Fibroblast of the aortic adventitia (primary cell): ENCODE results near the gene PRDX2. TPM values are rescaled to one million over a fixed set of nuclear protein-coding genes. Genes with fewer than 3 reads are reported as not detected.

Experiments
- DNase-seq: peaks from one replicate; pipeline ENCODE4 v3.0.0-alpha.2; 2010; ENCODE audit warnings: low read depth
- H3K4me3 ChIP-seq: 2 replicates; pipeline ENCODE4 v1.5.1; 2011; ENCODE audit warnings: low read depth, mild to moderate bottlenecking, control low read depth, low read length, moderate library complexity
- CTCF ChIP-seq: IDR thresholded peaks from 2 replicates; pipeline ENCODE4 v1.5.1; 2011; ENCODE audit warnings: mild to moderate bottlenecking, low read length, control low read depth, inconsistent platforms; ENCODE audit not compliant: insufficient read depth
- total RNA-seq: library from RNA; depleted of rRNA; stranded (reverse); fragments of >200 nt; gene quantifications from 2 replicates; pipeline ENCODE4 v1.2.3, GENCODE V29; 2012; ENCODE audit warnings: low replicate concordance

PRDX2 gene
- total RNA-seq, 1 donor = 163 TPM

GRCh38 chr19:12834976-12835757, 33.6 kb upstream of the PRDX2 start:
- no peak for DNase-seq
- no peak for TF ChIP-seq CTCF
- H3K4me3 ChIP-seq = no peak overlapping the region

DNA sequence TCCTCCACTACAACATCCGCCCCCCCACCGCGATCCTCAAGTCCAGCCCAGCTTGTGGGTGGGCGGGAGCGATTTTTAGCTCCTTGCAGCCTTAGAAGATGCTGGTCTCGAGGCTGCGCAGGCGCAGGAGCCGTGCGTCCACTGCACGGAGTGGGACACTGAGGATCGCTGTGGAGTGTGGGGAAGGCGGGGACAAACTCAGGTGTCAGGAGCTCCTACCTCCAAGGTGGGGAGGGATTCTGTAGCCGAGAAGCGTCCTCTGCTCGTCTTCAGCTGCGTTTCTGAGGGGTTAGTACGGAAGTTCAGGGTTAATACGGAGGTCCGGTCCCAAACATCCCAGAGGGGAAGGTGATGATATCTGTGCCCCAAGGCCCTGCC, 33.0 kb upstream of the PRDX2 start, which contains the start of gene RTBDN:
Gene RTBDN, minus strand, starts transcription at position 14 of the 378 bp plus-strand sequence. CDS start 4,600 bp downstream, outside the sequence.
- no peak for DNase-seq
- no peak for TF ChIP-seq CTCF
- peak within 1 kb of the TSS; percentile 48 for H3K4me3 ChIP-seq

- DNase-seq = no peak
- peak overlapping the region; percentile 48 for H3K4me3 ChIP-seq
- TF ChIP-seq CTCF = no peak
Measured at GRCh38 chr19:12833738-12834565, 32.4 kb upstream of the PRDX2 start.

- H3K4me3 ChIP-seq = peak overlapping the region; percentile 3
- DNase-seq = no peak
- TF ChIP-seq CTCF = no peak
Measured at GRCh38 chr19:12833418-12833737, 31.8 kb upstream of the PRDX2 start.

DNA sequence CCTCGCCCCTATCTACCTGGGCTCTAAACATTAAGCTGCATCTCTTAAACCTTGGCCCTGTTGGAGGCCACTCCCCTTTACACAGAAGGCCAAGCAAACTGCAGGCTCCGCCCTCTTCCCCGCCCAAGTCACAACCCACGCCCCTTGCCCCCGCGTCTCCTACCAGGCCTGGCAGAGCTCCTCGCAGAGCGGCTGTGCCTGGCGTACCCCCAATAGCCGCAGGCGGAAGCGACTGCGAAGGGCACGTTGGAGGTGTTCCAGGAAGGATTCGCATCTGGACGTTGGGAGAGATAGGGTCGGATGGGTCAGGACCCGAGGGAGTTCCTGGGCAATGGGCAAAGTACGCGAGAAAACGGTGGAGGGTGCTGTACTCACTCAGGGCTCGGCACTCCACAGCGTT, 26.9 kb upstream of the PRDX2 start:
- DNase-seq = no peak
- no peak overlapping the region for H3K4me3 ChIP-seq
- no peak for TF ChIP-seq CTCF

DNA sequence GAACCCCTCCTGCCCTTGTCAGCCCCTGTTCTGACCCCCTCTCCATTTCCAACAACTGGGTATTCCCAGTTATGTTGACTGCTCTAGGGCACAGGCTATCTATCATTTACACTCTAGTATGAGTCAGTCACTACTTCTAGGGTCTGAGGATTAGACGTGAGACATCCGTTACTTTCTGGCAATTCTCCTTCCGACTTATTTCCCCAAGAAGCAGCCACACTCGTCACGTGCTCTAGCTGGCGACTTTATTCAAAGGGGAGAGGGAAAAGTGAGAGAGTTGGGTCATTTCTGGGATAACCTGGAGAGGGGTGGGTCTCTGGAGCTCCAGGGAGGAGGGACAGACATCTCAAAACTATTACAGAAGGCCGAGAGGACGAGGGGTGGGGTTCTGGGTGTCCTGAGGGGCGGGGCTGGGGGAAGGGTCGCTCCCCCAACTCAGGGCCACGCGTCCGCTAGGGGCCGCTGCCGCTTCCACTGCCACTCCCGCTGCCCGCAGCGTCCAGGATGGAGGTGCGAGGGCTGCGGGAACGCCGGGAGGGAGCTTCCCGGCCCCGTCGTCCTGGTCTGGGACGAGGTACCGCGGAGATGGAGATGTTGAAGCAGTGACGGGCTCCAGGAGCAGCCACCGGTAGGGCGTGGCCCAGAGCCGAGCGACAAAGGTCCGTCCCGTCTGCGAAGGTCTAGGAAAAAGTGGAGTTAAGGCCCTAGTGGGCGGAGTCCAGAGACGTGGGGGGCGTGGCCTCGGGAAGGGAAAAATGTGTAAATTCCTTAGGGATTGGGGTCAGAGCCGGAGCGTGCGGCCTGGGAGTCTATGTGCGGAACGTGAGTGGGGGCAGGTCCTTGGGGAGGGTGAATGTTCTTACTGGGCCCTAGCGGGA, 23.9 kb upstream of the PRDX2 start:
- no peak for DNase-seq
- peak; percentile 26 for TF ChIP-seq CTCF
- no peak overlapping the region for H3K4me3 ChIP-seq
